Liver (tissue), 9 donors: ENCODE data around the gene COL5A1. TPM values are rescaled to one million over a fixed set of nuclear protein-coding genes. Genes with fewer than 3 reads are reported as not detected.

Experiments used
- DNase-seq: peaks from one replicate; pipeline ENCODE4 v3.0.0-alpha.2; 2017; ENCODE audit warnings: low spot score
- H3K27ac ChIP-seq, 2 donors: one replicate each; pipeline ENCODE4 v1.7.0; 2013; ENCODE audit warnings: inconsistent platforms in 2 of 2, low read length in 2 of 2, control low read depth in 1 of 2, low read depth in 1 of 2, mild to moderate bottlenecking in 1 of 2
- H3K27me3 ChIP-seq, 4 donors: one replicate each; pipeline versions ENCODE4 v1.6.1 to v1.7.0; 2013; ENCODE audit warnings: low read length in 3 of 4, inconsistent platforms in 1 of 4, mild to moderate bottlenecking in 1 of 4, moderate library complexity in 1 of 4; ENCODE audit not compliant: control insufficient read depth in 4 of 4, insufficient read depth in 4 of 4
- H3K36me3 ChIP-seq, 4 donors: one replicate each; pipeline versions ENCODE4 v1.6.1 to v1.7.0; 2013; ENCODE audit warnings: low read length in 3 of 4, mild to moderate bottlenecking in 3 of 4, low read depth in 1 of 4, moderate library complexity in 1 of 4; ENCODE audit not compliant: control insufficient read depth in 4 of 4, insufficient read depth in 3 of 4
- H3K4me1 ChIP-seq, 4 donors: one replicate each; pipeline versions ENCODE4 v1.6.1 to v1.7.0; 2013; ENCODE audit warnings: low read length in 3 of 4, mild to moderate bottlenecking in 3 of 4, moderate library complexity in 1 of 4; ENCODE audit not compliant: control insufficient read depth in 4 of 4, insufficient read depth in 4 of 4
- H3K4me3 ChIP-seq, 3 donors: one replicate each; pipeline versions ENCODE4 v1.6.1 to v1.7.0; 2013; ENCODE audit warnings: low read length in 3 of 3, control low read depth in 1 of 3, low read depth in 1 of 3, mild to moderate bottlenecking in 1 of 3
- H3K9ac ChIP-seq, 2 donors: one replicate each; pipeline ENCODE4 v1.7.0; 2013; ENCODE audit warnings: low read length in 2 of 2, mild to moderate bottlenecking in 2 of 2, moderate library complexity in 2 of 2, control low read depth in 1 of 2, low read depth in 1 of 2
- H3K9me3 ChIP-seq, 4 donors: one replicate each; pipeline versions ENCODE4 v1.6.1 to v1.7.0; 2013; ENCODE audit warnings: low read length in 3 of 4; ENCODE audit not compliant: control insufficient read depth in 4 of 4
- ATF3 ChIP-seq: IDR thresholded peaks from 2 replicates; pipeline ENCODE4 v1.6.1; 2016; ENCODE audit warnings: antibody characterized with exemption
- CTCF ChIP-seq: fragments of 150-350 bp; IDR thresholded peaks from 2 replicates; pipeline ENCODE4 v1.5.1; 2017; ENCODE audit warnings: improper control_type of control experiment, low read depth, low read length; ENCODE audit not compliant: missing input control
- EGR1 ChIP-seq, 2 donors: IDR thresholded peaks; 2 replicates each; pipeline ENCODE4 v1.6.1; 2016 to 2018; ENCODE audit warnings: antibody characterized with exemption in 2 of 2, low read depth in 2 of 2
- FOXA1 ChIP-seq: IDR thresholded peaks from 2 replicates; pipeline ENCODE4 v1.6.1; 2016; ENCODE audit warnings: antibody characterized with exemption
- GABPA ChIP-seq, 2 donors: IDR thresholded peaks in 1 of 2; conservative IDR thresholded peaks in 1 of 2; 2 replicates each; pipeline ENCODE4 v1.6.1; 2016; ENCODE audit warnings: antibody characterized with exemption in 2 of 2, mild to moderate bottlenecking in 1 of 2, moderate library complexity in 1 of 2
- HNF4A ChIP-seq, 2 donors: conservative IDR thresholded peaks; 2 replicates each; pipeline ENCODE4 v1.6.1; 2016; ENCODE audit warnings: antibody characterized with exemption in 2 of 2, mild to moderate bottlenecking in 2 of 2
- HNF4G ChIP-seq: IDR thresholded peaks from 2 replicates; pipeline ENCODE4 v1.6.1; 2016; ENCODE audit warnings: antibody characterized with exemption
- JUND ChIP-seq, 2 donors: IDR thresholded peaks; 2 replicates each; pipeline ENCODE4 v1.6.1; 2016; ENCODE audit warnings: antibody characterized with exemption in 2 of 2
- MAX ChIP-seq: IDR thresholded peaks from 2 replicates; pipeline ENCODE4 v1.6.1; 2016; ENCODE audit warnings: antibody characterized with exemption
- NR2F2 ChIP-seq: IDR thresholded peaks from 2 replicates; pipeline ENCODE4 v1.6.1; 2016; ENCODE audit warnings: antibody characterized with exemption
- RAD21 ChIP-seq, 2 donors: IDR thresholded peaks; 2 replicates each; pipeline ENCODE4 v1.6.1; 2016; ENCODE audit warnings: antibody characterized with exemption in 2 of 2, mild to moderate bottlenecking in 2 of 2
- RXRA ChIP-seq, 2 donors: IDR thresholded peaks; 2 replicates each; pipeline ENCODE4 v1.6.1; 2017 to 2018; ENCODE audit warnings: antibody characterized with exemption in 2 of 2, mild to moderate bottlenecking in 1 of 2
- SP1 ChIP-seq: IDR thresholded peaks from 2 replicates; pipeline ENCODE4 v1.6.1; 2018; ENCODE audit warnings: antibody characterized with exemption, mild to moderate bottlenecking
- TAF1 ChIP-seq: conservative IDR thresholded peaks from 2 replicates; pipeline ENCODE4 v1.6.1; 2016; ENCODE audit warnings: antibody characterized with exemption, mild to moderate bottlenecking
- YY1 ChIP-seq: IDR thresholded peaks from 2 replicates; pipeline ENCODE4 v1.6.1; 2016; ENCODE audit warnings: antibody characterized with exemption, mild to moderate bottlenecking
- WGBS: extraction: QIAGEN DNeasy Blood & Tissue Kit; methylation state at CpG from one replicate; pipeline ENCODE4 v1.1.7; 2013; 5-methylcytosine and 5-hydroxymethylcytosine counted together
- polyA plus RNA-seq, 2 donors: library from polyadenylated mRNA; stranded (reverse) in 1 of 2; unstranded in 1 of 2; fragments of 200-250 nt in 1 of 2; fragments of >200 nt in 1 of 2; fragmentation: Nextera tagmentation in 1 of 2; extraction: Ambion mirVana in 1 of 2; gene quantifications; one replicate each; pipeline versions ENCODE4 v1.2.1 to v1.2.3, GENCODE V29; 2013 to 2015
- total RNA-seq, 2 donors: library from RNA; depleted of rRNA; stranded (reverse); fragments of >200 nt; gene quantifications; one replicate each; pipeline ENCODE4 v1.2.3, GENCODE V29; 2014
- TF ChIP-seq, protein P1 (sequence below): IDR thresholded peaks from 2 replicates; pipeline ENCODE4 v1.6.1; 2016; ENCODE audit warnings: antibody characterized with exemption, mild to moderate bottlenecking
- donor health status: healthy.
- donor health status: healthy.
- donor health status: healthy.
- donor health status: healthy.
- donor health status: healthy.

Gene COL5A1
- total and polyA plus RNA-seq, 4 donors: 0.67 to 15.6 (median 11.2) TPM

GRCh38 chr9:134792627-134793026, 151.0 kb downstream of the COL5A1 start:
- H3K27ac ChIP-seq: no peak overlapping the region
- no peaks in the 10 kb centered on the region for H3K9me3 ChIP-seq
- no peaks in the 10 kb centered on the region for H3K4me1 ChIP-seq
- H3K4me3 ChIP-seq: no peak overlapping the region
- no peaks in the 10 kb centered on the region for H3K27me3 ChIP-seq
- H3K9ac ChIP-seq: no peak overlapping the region
- 94% methylated on average over 21 of the region's 21 CpGs for WGBS
- TF ChIP-seq EGR1 (IDR thresholded peaks at IDR 0.05; ENCODE audit: low read depth in 2 of 2): no peak
- TF ChIP-seq MAX: no peak
- TF ChIP-seq HNF4G: no peak
- no peak for TF ChIP-seq JUND (IDR thresholded peaks at IDR 0.05)
- no peak for TF ChIP-seq SP1
- no peak for TF ChIP-seq RAD21 (IDR thresholded peaks at IDR 0.05)
- no peak for TF ChIP-seq HNF4A (conservative IDR thresholded peaks at IDR 0.05)
- no peak for TF ChIP-seq TAF1
- H3K36me3 ChIP-seq: no peaks in the 10 kb centered on the region
- DNase-seq: no peak

DNA sequence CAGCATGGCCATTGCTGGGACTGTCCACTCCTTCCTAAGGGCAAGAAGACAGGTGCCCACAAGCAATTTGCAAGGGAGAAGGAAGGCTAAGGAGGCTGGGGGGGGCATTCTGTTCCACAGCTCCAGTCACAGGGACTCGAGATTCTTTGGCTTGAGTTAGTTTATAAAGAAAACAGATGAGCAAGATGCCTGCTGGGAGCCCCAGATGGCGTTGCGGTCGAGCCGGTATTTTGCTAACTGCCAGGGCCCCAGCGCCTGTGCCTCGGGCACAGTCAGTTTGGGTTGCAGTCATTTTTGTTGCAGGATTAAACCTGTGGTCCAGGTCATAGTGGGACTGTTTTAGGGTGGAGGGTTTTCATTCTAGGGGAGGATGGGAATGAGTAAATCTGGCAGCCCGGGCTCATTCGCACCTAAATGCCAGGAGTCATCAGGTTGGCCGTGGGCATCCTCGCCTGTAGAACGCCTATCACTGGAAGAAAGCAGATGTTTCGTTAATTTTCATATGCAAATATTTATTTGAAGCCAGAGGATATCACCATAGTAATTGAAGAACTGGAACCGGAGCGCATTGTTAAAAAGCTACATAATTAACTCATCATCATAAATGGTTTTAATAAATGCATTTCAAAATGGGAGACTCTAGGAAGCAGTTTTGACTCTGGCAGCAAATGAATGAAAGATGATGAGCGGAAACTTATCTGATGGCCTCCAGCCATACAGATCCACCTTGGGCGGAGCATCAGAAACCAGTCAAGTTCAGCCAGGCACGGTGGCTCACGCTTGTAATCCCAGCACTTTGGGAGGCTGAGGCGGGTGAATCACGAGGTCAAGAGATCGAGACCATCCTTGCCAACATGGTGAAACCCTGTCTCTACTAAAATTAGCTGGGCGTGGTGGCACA, 151.9 kb downstream of the COL5A1 start:
- 87% methylated on average over 23 of the region's 23 CpGs for WGBS
- Histone ChIP-seq H3K27ac (no peak overlapping the region), H3K27me3 (no peaks in the 10 kb centered on the region), H3K36me3 (no peaks in the 10 kb centered on the region), H3K4me1 (no peaks in the 10 kb centered on the region), H3K9ac (no peak overlapping the region), H3K4me3 (no peak overlapping the region), H3K9me3 (no peaks in the 10 kb centered on the region)
- TF ChIP-seq GABPA (IDR thresholded peaks at IDR 0.05 in 1 of 2, conservative IDR thresholded peaks at IDR 0.05 in 1 of 2) (no peak), MAX (no peak), FOXA1 (no peak), RXRA (IDR thresholded peaks at IDR 0.05) (no peak), EGR1 (IDR thresholded peaks at IDR 0.05; ENCODE audit: low read depth in 2 of 2) (no peak), TAF1 (no peak), CTCF (no peak), RAD21 (IDR thresholded peaks at IDR 0.05) (no peak), YY1 (no peak), JUND (IDR thresholded peaks at IDR 0.05) (no peak)
- no peak for DNase-seq

DNA sequence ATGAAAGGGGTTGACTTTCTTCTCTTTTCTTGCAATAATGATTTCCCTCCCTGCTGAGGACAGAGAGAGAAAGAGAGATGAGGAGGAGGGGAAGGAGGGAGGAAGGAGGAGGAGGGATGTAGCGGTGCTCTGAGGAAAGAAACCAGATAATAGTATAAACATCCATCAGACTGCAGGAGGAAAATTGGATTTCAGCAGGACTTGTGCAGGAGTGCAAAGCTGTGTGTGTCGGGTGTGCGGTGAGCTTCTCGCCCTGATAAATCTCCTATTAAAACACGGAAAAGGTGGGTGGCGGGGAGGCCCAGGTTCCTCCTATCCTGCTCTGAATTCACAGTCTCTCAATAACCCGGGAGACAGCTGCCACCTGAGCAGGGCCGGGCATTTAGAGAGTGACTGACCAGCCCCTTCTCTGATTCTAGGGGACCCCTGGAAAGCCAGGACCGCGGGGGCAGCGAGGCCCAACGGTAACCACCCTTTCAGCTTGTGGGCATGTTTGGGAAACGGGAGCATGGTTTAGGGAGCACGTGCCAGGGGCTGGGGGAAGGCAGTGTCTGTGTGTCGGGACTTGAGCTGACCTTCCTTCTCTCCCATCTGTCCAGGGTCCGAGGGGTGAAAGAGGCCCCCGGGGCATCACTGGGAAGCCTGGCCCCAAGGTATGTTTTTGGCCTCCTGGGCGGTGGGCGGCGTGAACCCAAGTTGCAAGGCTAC, 153.2 kb downstream of the COL5A1 start:
- Histone ChIP-seq H3K27ac (no peak overlapping the region), H3K4me1 (no peaks in the 10 kb centered on the region), H3K36me3 (no peaks in the 10 kb centered on the region), H3K9ac (no peak overlapping the region), H3K27me3 (no peaks in the 10 kb centered on the region), H3K4me3 (no peak overlapping the region), H3K9me3 (no peaks in the 10 kb centered on the region)
- 85% methylated on average over 20 of the region's 20 CpGs for WGBS
- TF ChIP-seq MAX: no peak
- TF ChIP-seq ATF3: no peak
- TF ChIP-seq, protein P1, sequence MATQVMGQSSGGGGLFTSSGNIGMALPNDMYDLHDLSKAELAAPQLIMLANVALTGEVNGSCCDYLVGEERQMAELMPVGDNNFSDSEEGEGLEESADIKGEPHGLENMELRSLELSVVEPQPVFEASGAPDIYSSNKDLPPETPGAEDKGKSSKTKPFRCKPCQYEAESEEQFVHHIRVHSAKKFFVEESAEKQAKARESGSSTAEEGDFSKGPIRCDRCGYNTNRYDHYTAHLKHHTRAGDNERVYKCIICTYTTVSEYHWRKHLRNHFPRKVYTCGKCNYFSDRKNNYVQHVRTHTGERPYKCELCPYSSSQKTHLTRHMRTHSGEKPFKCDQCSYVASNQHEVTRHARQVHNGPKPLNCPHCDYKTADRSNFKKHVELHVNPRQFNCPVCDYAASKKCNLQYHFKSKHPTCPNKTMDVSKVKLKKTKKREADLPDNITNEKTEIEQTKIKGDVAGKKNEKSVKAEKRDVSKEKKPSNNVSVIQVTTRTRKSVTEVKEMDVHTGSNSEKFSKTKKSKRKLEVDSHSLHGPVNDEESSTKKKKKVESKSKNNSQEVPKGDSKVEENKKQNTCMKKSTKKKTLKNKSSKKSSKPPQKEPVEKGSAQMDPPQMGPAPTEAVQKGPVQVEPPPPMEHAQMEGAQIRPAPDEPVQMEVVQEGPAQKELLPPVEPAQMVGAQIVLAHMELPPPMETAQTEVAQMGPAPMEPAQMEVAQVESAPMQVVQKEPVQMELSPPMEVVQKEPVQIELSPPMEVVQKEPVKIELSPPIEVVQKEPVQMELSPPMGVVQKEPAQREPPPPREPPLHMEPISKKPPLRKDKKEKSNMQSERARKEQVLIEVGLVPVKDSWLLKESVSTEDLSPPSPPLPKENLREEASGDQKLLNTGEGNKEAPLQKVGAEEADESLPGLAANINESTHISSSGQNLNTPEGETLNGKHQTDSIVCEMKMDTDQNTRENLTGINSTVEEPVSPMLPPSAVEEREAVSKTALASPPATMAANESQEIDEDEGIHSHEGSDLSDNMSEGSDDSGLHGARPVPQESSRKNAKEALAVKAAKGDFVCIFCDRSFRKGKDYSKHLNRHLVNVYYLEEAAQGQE: no peak
- no peak for TF ChIP-seq EGR1 (IDR thresholded peaks at IDR 0.05; ENCODE audit: low read depth in 2 of 2)
- no peak for TF ChIP-seq HNF4A (conservative IDR thresholded peaks at IDR 0.05)
- no peak for TF ChIP-seq NR2F2
- no peak for TF ChIP-seq YY1
- DNase-seq: no peak
